GM08714 (cell line): ENCODE results near the gene B3GNT2.

Source experiments
- H3K4me3 ChIP-seq: fragments of 200-500 bp; sonication (Bioruptor generic); 2 replicates; pipeline ENCODE4 v1.5.1; 2014; ENCODE audit warnings: mild to moderate bottlenecking, low read length, inconsistent platforms
- ZNF274 ChIP-seq: IDR thresholded peaks from 2 replicates; pipeline ENCODE4 v1.6.1; 2012; ENCODE audit warnings: mild to moderate bottlenecking, low read depth, low read length

The B3GNT2 gene

GRCh38 chr2:62176801-62177200, 19.1 kb upstream of the B3GNT2 start:
- H3K4me3 ChIP-seq = no peak overlapping the region
- TF ChIP-seq ZNF274 = no peak

- no peak for TF ChIP-seq ZNF274
- no peak overlapping the region for H3K4me3 ChIP-seq
Measured at GRCh38 chr2:62177392-62178049, 18.4 kb upstream of the B3GNT2 start.

DNA sequence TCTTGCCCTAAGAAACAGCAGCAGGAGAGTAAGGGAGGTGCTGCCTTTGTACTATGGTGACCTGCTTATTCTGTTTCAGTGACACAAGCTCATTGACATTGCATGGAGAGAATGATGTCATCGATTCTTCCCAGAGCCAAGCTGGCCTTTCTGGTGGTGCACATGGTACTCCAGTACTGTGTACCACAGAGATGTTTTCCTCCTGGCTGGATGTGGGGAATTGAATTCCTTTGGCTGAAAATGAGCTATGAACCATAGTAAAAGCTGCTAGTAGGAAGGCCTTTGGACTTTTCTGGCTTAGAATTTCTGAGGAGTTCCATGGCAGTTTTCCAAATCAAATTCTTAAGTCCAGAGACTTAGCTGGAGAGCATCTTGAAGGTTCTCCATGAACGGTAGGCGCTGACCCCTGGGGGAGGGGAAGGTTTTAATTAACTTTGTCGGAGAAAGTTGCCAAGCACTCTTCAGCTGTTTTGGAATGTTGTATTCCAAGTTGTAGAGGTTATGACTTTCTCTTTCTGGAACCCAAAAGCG, 17.1 kb upstream of the B3GNT2 start:
- TF ChIP-seq ZNF274 = no peak
- H3K4me3 ChIP-seq = no peak overlapping the region

- no peak overlapping the region; the same call in 1 of the 2 replicates for H3K4me3 ChIP-seq
Measured at GRCh38 chr2:62180975-62181374, 14.9 kb upstream of the B3GNT2 start.

GRCh38 chr2:62181843-62182242, 14.1 kb upstream of the B3GNT2 start:
- no peak overlapping the region for H3K4me3 ChIP-seq
- no peak for TF ChIP-seq ZNF274

More at GRCh38 chr2:62180975-62181374, 14.9 kb upstream of the B3GNT2 start:
- no peak for TF ChIP-seq ZNF274

DNA sequence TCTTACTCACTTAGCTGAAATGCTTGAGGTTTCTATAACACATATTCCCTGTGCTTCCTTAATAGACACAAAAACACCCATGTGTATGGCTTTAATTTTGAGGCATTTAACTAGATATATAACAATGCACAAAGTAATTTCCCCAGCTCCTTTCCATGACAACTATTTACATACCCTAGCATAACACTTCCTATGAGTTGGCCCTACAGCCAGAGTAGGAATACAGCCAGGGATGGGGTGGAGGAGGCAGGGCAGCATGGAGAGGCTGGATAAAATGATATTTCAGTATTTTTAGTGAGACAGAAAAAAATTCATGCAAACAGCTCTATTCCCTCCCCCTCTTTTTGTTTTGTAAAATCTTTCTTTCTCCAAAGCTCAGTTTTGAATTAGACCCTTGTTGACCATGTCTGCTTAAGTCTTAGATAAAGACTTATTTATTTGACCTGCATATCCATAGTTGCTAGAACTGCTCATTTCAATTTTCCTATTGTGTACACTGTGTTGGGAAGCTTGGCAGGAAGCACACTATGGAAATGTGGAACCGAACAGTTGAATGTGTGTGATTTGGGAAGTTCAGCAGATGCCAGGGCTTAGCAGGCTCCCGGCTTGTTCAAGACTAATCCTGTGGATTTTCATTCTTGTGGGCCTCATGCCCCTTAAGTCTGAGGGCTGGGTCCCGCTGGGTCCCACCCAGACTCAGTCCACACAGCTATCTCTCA, 11.2 kb upstream of the B3GNT2 start:
- no peak overlapping the region for H3K4me3 ChIP-seq
- TF ChIP-seq ZNF274 = no peak

GRCh38 chr2:62185475-62186155, 10.3 kb upstream of the B3GNT2 start:
- no peak overlapping the region for H3K4me3 ChIP-seq
- no peak for TF ChIP-seq ZNF274

DNA sequence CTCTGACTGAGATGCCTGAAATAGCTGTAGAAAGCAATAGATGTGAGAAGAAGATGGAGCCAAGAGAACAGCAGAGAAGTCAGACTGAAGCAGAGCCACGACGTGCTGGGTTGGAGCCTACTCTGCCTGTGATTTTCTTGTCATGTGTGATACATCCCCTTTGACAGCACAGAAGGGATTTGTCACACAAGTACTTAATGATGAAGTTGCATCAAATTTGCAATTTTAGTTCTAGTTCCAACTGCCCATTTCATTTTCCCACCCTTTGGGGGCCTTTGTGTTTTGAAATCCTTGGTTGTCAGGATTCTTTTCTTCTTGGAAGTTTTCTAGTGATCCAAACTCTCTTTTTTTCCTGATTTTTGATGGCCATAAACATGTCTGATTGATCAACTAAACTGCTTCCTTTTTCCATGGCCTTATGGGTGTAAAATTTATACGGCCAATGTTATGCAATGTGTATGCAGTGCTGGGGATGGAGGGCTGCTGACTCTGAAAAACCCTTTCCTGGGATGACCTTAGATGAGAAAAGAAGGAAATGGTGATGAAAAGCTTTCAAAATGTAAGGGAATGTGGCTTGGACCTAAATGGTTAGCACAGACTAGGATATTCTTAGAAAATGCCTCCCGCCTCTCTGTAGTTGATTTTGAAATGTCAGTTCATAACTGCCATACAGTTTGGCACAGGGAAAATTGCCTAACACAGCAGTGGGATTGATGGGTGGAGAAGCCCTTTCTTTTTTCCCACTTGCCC, 9.6 kb upstream of the B3GNT2 start:
- TF ChIP-seq ZNF274 = no peak
- no peak overlapping the region for H3K4me3 ChIP-seq

- TF ChIP-seq ZNF274 = no peak
- H3K4me3 ChIP-seq = no peak overlapping the region
Measured at GRCh38 chr2:62187246-62187645, 8.7 kb upstream of the B3GNT2 start.

- no peak overlapping the region for H3K4me3 ChIP-seq
- TF ChIP-seq ZNF274 = no peak
Measured at GRCh38 chr2:62188416-62188815, 7.5 kb upstream of the B3GNT2 start.

DNA sequence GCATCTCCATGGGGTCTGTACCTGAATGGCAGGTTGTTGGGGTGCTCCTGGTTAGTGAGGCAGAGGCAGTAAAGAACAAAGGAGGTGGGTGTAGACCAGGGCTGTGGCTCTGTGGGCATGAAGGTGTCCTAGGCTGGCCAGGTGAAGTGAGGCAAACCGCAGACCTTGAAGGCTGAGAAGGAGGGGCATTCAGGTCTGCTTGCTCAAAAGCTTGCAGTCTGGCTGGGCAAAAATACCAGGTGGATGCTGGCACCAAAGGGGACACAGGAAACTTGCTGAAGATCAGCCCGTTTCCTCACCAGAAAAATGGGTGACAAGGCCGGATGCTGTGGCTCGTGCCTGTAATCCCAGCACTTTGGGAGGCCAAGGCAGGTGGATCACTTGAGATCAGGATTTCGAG, 6.7 kb upstream of the B3GNT2 start:
- no peak for TF ChIP-seq ZNF274

DNA sequence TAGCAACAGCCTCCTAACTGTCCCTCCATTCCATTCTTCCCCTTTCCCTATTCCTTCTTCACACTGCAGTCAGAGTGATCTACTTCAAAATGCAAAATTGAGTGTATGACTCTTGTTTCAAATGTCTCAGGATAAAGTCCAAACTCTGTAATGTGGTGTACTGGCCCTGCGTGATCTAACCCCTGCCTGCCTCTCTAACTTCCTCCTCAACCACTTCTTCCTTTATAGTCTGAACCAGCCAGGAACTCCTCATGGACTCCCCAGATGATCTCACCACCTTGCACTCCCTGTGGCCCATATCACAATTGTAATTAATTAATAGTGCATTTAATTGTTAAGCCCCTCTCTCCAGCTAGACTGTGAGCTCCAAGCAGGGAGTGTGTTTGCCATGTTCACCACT, 3.1 kb upstream of the B3GNT2 start:
- no peak for TF ChIP-seq ZNF274
- H3K4me3 ChIP-seq = no peak overlapping the region

More for the DNA sequence above, 6.7 kb upstream of the B3GNT2 start:
- no peak overlapping the region for H3K4me3 ChIP-seq

DNA sequence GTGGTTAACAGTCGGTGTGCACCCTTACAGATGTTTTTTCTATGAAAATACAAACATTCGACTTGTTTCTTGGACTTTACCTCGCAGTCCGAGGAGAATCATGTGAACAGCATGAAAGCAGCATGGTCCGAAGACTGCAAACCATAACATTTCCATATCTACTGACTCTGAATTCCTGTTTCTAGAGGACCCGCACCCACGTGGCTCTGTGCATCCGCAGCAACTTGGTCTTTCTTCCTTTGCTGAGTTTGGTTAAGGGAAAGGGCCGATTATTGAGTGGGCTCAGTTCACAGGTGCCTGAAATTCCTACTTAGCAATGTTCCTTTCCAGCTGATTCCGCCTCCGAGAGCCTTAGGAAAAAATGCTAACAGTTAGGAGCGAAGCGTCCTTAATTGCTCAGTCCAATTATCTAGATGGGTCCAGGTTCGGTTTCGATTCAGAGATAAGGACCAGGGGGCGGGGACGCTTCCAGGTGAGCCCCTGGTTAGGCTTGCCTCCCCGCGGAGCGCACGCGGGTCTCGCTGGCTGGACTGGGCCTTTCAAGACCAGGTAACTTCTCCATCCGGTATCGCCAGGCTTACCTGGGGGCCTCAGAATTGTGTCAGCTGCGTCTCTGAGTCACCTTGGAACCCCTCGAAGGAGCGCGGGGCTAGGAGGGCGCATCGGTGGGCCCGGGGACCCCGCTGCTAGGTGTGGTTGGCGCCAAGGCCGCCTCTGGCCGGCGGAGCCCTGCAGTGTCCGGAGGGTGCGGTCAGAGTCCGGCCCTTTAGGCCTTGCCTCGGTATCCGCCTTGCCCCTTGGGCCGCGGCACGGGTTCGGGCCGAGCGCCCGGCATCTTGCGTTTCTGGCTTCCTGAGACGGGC, 1.1 kb upstream of the B3GNT2 start:
- no peak for TF ChIP-seq ZNF274
- peak overlapping the region; percentile 74; the same call in 1 of the 2 replicates for H3K4me3 ChIP-seq
